C4-2B (cell line): ENCODE data around the gene FAM200C.

Source experiments
- H3K27ac ChIP-seq: fragments of 450-650 bp; 2 replicates; pipeline ENCODE4 v1.5.1; 2017
- CTCF ChIP-seq: fragments of 450-650 bp; conservative IDR thresholded peaks from 2 replicates; pipeline ENCODE4 v1.5.1; 2017; ENCODE audit warnings: mild to moderate bottlenecking
- ZFX ChIP-seq: fragments of 450-650 bp; IDR thresholded peaks from 2 replicates; pipeline ENCODE4 v1.6.1; 2017

Gene FAM200C

GRCh38 chr5:160348080-160348479 lies 51.8 kb downstream of the FAM200C start:
- no peak for TF ChIP-seq CTCF
- TF ChIP-seq ZFX: no peak
- H3K27ac ChIP-seq: no peak overlapping the region

GRCh38 chr5:160347448-160347847 lies 52.4 kb downstream of the FAM200C start:
- H3K27ac ChIP-seq: no peak overlapping the region
- TF ChIP-seq CTCF: no peak
- TF ChIP-seq ZFX: no peak
